SK-N-SH treated with all-trans-retinoic acid at 6 μM for 48 hours (cell line): Measurements from ENCODE around the gene ABHD6.

Experiments used
- ATAC-seq: fragments of 200-7000 bp; cut with Tn5 transposase; 3 replicates; pipeline ENCODE4 v1.9.1; 2020; ENCODE audit warnings: mild to moderate bottlenecking, moderate library complexity
- BACH2 ChIP-seq: fragments of 250-450 bp; sonication (Bioruptor Pico); IDR thresholded peaks from 2 replicates; pipeline ENCODE4 v1.9.0; 2021; ENCODE audit warnings: mild to moderate bottlenecking, borderline replicate concordance
- CSDC2 ChIP-seq: fragments of 250-450 bp; sonication (Bioruptor Pico); IDR thresholded peaks from 2 replicates; pipeline ENCODE4 v1.5.0; 2020; ENCODE audit warnings: mild to moderate bottlenecking, moderate library complexity
- CSRNP3 ChIP-seq: fragments of 250-450 bp; sonication (Bioruptor Pico); IDR thresholded peaks from 2 replicates; pipeline ENCODE4 v1.5.1; 2021; ENCODE audit warnings: mild to moderate bottlenecking, moderate library complexity
- ESRRG ChIP-seq: fragments of 250-450 bp; sonication (Bioruptor Pico); IDR thresholded peaks from 2 replicates; pipeline ENCODE4 v1.6.1; 2021; ENCODE audit warnings: mild to moderate bottlenecking
- GLIS3 ChIP-seq: fragments of 250-450 bp; sonication (Bioruptor Pico); IDR thresholded peaks from 2 replicates; pipeline ENCODE4 v1.5.0; 2020; ENCODE audit warnings: mild to moderate bottlenecking, moderate library complexity
- ISL1 ChIP-seq: fragments of 250-450 bp; sonication (Bioruptor Pico); IDR thresholded peaks from 2 replicates; pipeline ENCODE4 v2.1.2; 2022; ENCODE audit warnings: mild to moderate bottlenecking, moderate library complexity
- PPARA ChIP-seq: fragments of 250-450 bp; sonication (Bioruptor Pico); IDR thresholded peaks from 2 replicates; pipeline ENCODE4 v1.5.0; 2020; ENCODE audit warnings: mild to moderate bottlenecking, borderline replicate concordance
- RARB ChIP-seq: fragments of 250-450 bp; sonication (Bioruptor Pico); IDR thresholded peaks from 2 replicates; pipeline ENCODE4 v1.8.0; 2021; ENCODE audit warnings: mild to moderate bottlenecking, moderate library complexity
- SNAI2 ChIP-seq: fragments of 250-450 bp; sonication (Bioruptor Pico); IDR thresholded peaks from 2 replicates; pipeline ENCODE4 v1.5.0; 2020; ENCODE audit warnings: mild to moderate bottlenecking, moderate library complexity
- TCF4 ChIP-seq: fragments of 250-450 bp; sonication (Bioruptor Pico); IDR thresholded peaks from 2 replicates; pipeline ENCODE4 v1.8.0; 2021; ENCODE audit warnings: mild to moderate bottlenecking, moderate library complexity, borderline replicate concordance
- TOX ChIP-seq: fragments of 250-450 bp; sonication (Bioruptor Pico); IDR thresholded peaks from 2 replicates; pipeline ENCODE4 v1.8.0; 2021; ENCODE audit warnings: mild to moderate bottlenecking, moderate library complexity, borderline replicate concordance
- ZC3H10 ChIP-seq: fragments of 250-450 bp; sonication (Bioruptor Pico); IDR thresholded peaks from 2 replicates; pipeline ENCODE4 v1.5.1; 2021; ENCODE audit warnings: mild to moderate bottlenecking, moderate library complexity
- ZFP3 ChIP-seq: fragments of 250-450 bp; sonication (Bioruptor Pico); IDR thresholded peaks from 2 replicates; pipeline ENCODE4 v1.5.0; 2020; ENCODE audit warnings: mild to moderate bottlenecking, moderate library complexity
- ZFP30 ChIP-seq: fragments of 450-650 bp; formaldehyde crosslinking; IDR thresholded peaks from 2 replicates; pipeline ENCODE4 v1.5.0; 2022; ENCODE audit warnings: mild to moderate bottlenecking, moderate library complexity
- ZNF565 ChIP-seq: fragments of 450-650 bp; formaldehyde crosslinking; conservative IDR thresholded peaks from 2 replicates; pipeline ENCODE4 v1.5.0; 2020; ENCODE audit warnings: low read depth, mild to moderate bottlenecking, moderate library complexity
- ZNF70 ChIP-seq: fragments of 450-650 bp; formaldehyde crosslinking; IDR thresholded peaks from 2 replicates; pipeline ENCODE4 v1.5.0; 2020; ENCODE audit warnings: mild to moderate bottlenecking, moderate library complexity
- ZNF8 ChIP-seq: fragments of 450-650 bp; formaldehyde crosslinking; IDR thresholded peaks from 2 replicates; pipeline ENCODE4 v1.5.0; 2020; ENCODE audit warnings: mild to moderate bottlenecking, moderate library complexity
- TF ChIP-seq, protein P1 (sequence below): fragments of 250-450 bp; sonication (Bioruptor Pico); IDR thresholded peaks from 2 replicates; pipeline ENCODE4 v1.5.0; 2020; ENCODE audit warnings: mild to moderate bottlenecking, moderate library complexity
- TF ChIP-seq, protein P2 (sequence below): fragments of 250-450 bp; sonication (Bioruptor Pico); IDR thresholded peaks from 2 replicates; pipeline ENCODE4 v1.8.0; 2020; ENCODE audit warnings: mild to moderate bottlenecking, moderate library complexity, borderline replicate concordance
- TF ChIP-seq, protein P3 (sequence below): fragments of 250-450 bp; sonication (Bioruptor Pico); IDR thresholded peaks from 2 replicates; pipeline ENCODE4 v1.8.0; 2021; ENCODE audit warnings: low read depth, mild to moderate bottlenecking, moderate library complexity, borderline replicate concordance

ABHD6 gene

DNA sequence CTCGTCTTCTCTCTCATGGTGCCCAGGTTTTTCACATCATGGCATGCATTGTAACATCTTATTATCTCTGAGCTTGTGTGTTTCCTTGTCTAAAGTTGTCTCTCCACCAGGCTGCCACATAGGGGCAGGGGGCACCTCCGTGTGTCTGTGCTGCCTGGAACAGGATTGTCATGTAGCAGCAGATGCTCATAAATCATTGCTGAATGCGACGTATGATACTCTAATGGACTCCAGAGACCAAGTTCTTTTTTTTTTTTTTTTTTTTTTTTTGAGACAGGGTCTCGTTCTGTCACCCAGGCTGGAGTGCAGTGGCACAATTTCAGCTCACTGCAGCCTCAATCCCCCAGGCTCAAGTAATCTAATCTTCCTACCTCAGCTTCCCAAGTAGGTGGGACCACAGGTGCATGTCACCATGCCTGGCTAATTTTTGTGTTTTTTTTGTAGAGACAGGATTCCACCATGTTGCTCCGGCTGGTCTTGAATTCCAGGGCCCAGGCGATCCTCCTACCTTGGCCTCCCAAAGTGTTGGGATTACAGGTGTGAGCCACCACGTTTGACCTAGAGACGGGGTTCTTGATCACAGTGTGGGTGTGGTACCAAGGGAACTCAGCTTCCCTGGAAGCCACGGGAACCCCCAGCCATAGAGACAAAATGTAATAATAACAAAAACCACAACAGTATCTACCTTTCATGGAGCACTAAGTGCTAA, 22.1 kb upstream of the ABHD6 start:
- ATAC-seq, result no peak
- no peak for TF ChIP-seq ZNF70 (CRISPR knock-in tag)
- TF ChIP-seq, protein P1, sequence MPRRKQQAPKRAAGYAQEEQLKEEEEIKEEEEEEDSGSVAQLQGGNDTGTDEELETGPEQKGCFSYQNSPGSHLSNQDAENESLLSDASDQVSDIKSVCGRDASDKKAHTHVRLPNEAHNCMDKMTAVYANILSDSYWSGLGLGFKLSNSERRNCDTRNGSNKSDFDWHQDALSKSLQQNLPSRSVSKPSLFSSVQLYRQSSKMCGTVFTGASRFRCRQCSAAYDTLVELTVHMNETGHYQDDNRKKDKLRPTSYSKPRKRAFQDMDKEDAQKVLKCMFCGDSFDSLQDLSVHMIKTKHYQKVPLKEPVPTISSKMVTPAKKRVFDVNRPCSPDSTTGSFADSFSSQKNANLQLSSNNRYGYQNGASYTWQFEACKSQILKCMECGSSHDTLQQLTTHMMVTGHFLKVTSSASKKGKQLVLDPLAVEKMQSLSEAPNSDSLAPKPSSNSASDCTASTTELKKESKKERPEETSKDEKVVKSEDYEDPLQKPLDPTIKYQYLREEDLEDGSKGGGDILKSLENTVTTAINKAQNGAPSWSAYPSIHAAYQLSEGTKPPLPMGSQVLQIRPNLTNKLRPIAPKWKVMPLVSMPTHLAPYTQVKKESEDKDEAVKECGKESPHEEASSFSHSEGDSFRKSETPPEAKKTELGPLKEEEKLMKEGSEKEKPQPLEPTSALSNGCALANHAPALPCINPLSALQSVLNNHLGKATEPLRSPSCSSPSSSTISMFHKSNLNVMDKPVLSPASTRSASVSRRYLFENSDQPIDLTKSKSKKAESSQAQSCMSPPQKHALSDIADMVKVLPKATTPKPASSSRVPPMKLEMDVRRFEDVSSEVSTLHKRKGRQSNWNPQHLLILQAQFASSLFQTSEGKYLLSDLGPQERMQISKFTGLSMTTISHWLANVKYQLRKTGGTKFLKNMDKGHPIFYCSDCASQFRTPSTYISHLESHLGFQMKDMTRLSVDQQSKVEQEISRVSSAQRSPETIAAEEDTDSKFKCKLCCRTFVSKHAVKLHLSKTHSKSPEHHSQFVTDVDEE (CRISPR knock-in tag), result no peak
- TF ChIP-seq ZC3H10 (CRISPR knock-in tag), result no peak
- no peak for TF ChIP-seq SNAI2 (CRISPR knock-in tag)
- TF ChIP-seq CSRNP3 (CRISPR knock-in tag), result no peak
- TF ChIP-seq, protein P2, sequence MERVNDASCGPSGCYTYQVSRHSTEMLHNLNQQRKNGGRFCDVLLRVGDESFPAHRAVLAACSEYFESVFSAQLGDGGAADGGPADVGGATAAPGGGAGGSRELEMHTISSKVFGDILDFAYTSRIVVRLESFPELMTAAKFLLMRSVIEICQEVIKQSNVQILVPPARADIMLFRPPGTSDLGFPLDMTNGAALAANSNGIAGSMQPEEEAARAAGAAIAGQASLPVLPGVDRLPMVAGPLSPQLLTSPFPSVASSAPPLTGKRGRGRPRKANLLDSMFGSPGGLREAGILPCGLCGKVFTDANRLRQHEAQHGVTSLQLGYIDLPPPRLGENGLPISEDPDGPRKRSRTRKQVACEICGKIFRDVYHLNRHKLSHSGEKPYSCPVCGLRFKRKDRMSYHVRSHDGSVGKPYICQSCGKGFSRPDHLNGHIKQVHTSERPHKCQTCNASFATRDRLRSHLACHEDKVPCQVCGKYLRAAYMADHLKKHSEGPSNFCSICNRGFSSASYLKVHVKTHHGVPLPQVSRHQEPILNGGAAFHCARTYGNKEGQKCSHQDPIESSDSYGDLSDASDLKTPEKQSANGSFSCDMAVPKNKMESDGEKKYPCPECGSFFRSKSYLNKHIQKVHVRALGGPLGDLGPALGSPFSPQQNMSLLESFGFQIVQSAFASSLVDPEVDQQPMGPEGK (CRISPR knock-in tag), result no peak
- TF ChIP-seq ZNF565 (CRISPR knock-in tag), result no peak
- TF ChIP-seq, protein P3, sequence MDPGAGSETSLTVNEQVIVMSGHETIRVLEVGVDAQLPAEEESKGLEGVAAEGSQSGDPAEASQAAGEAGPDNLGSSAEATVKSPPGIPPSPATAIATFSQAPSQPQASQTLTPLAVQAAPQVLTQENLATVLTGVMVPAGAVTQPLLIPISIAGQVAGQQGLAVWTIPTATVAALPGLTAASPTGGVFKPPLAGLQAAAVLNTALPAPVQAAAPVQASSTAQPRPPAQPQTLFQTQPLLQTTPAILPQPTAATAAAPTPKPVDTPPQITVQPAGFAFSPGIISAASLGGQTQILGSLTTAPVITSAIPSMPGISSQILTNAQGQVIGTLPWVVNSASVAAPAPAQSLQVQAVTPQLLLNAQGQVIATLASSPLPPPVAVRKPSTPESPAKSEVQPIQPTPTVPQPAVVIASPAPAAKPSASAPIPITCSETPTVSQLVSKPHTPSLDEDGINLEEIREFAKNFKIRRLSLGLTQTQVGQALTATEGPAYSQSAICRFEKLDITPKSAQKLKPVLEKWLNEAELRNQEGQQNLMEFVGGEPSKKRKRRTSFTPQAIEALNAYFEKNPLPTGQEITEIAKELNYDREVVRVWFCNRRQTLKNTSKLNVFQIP, result no peak
- TF ChIP-seq ZFP3 (CRISPR knock-in tag), result no peak
- no peak for TF ChIP-seq TCF4 (CRISPR knock-in tag)
- TF ChIP-seq CSDC2 (CRISPR knock-in tag), result no peak
- no peak for TF ChIP-seq ZFP30 (CRISPR knock-in tag)
- no peak for TF ChIP-seq ZNF8 (CRISPR knock-in tag)
- TF ChIP-seq PPARA (CRISPR knock-in tag), result no peak
- TF ChIP-seq ISL1 (CRISPR knock-in tag), result no peak

GRCh38 chr3:58216496-58217195, 20.9 kb upstream of the ABHD6 start:
- no peak for ATAC-seq
- no peak for TF ChIP-seq ZC3H10 (CRISPR knock-in tag)
- no peak for TF ChIP-seq ESRRG (CRISPR knock-in tag)
- no peak for TF ChIP-seq TCF4 (CRISPR knock-in tag)
- TF ChIP-seq, protein P3, result no peak
- no peak for TF ChIP-seq GLIS3 (CRISPR knock-in tag)
- no peak for TF ChIP-seq RARB (CRISPR knock-in tag)
- TF ChIP-seq ZFP30 (CRISPR knock-in tag), result no peak
- TF ChIP-seq CSRNP3 (CRISPR knock-in tag), result no peak
- TF ChIP-seq, protein P1 (CRISPR knock-in tag), result no peak
- TF ChIP-seq BACH2 (CRISPR knock-in tag), result no peak
- no peak for TF ChIP-seq PPARA (CRISPR knock-in tag)
- TF ChIP-seq, protein P2 (CRISPR knock-in tag), result no peak
- TF ChIP-seq TOX (CRISPR knock-in tag), result no peak
